Coronary artery (tissue), 2 donors: ENCODE results near the gene HECW1.

Experiments
- DNase-seq: peaks from one replicate; pipeline ENCODE4 v3.0.0-alpha.2; 2017; ENCODE audit warnings: low spot score
- H3K27ac ChIP-seq, 2 donors: fragments of 200-600 bp; sonication (generic); one replicate each; pipeline ENCODE4 v1.5.1; 2016 to 2019
- H3K4me3 ChIP-seq: fragments of 200-600 bp; sonication (generic); 2 replicates; pipeline ENCODE4 v1.5.1; 2016; ENCODE audit warnings: mild to moderate bottlenecking, moderate library complexity
- TF ChIP-seq, protein P1 (sequence below): fragments of 200-600 bp; sonication (generic); IDR thresholded peaks from one replicate; pipeline ENCODE4 v1.5.1; 2019; ENCODE audit warnings: antibody characterized with exemption

HECW1 gene

DNA sequence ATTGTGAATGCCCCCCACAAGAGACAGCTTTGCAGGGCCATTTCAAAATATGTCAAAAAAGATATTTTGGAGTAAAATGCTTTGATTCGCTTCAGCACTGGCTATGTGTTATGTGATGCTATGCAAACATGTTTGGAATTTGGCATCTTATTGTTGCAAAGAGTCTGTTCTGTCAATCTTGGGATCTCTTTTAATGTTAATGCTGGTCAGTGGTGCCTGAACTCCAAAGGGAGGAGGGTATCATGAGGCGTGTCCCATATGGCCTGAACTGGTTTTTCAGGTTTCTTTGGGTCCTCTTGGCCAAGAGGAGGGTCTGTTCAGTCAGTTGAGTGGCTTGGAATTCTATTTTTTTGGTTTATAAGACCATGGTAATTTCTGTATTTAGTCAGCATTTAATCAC is 81.4 kb downstream of the HECW1 start:
- DNase-seq, result no peak
- H3K27ac ChIP-seq, result no peak overlapping the region
- H3K4me3 ChIP-seq, result no peak overlapping the region
- TF ChIP-seq, protein P1, sequence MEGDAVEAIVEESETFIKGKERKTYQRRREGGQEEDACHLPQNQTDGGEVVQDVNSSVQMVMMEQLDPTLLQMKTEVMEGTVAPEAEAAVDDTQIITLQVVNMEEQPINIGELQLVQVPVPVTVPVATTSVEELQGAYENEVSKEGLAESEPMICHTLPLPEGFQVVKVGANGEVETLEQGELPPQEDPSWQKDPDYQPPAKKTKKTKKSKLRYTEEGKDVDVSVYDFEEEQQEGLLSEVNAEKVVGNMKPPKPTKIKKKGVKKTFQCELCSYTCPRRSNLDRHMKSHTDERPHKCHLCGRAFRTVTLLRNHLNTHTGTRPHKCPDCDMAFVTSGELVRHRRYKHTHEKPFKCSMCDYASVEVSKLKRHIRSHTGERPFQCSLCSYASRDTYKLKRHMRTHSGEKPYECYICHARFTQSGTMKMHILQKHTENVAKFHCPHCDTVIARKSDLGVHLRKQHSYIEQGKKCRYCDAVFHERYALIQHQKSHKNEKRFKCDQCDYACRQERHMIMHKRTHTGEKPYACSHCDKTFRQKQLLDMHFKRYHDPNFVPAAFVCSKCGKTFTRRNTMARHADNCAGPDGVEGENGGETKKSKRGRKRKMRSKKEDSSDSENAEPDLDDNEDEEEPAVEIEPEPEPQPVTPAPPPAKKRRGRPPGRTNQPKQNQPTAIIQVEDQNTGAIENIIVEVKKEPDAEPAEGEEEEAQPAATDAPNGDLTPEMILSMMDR, result no peak

DNA sequence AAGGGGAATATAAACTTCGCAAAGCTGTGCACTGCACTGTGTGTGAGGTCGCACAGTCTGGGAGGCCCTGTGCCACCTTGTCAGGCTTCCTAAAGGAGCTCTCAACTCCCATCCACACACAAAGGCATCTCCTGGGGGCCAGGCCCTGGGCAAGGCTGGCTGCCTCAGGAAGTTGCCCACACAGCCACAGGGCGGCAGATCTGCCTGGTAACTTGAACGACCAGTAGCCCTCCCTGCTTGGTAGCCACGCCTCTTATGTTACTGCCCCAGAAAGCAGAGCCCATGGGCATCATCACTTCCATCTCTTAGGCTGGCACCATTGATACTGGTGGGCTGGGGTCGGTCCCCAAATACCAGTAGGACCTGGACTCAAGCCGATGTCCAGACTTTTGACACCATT is 82.8 kb downstream of the HECW1 start:
- Histone ChIP-seq H3K27ac (no peak overlapping the region), H3K4me3 (no peak overlapping the region)
- no peak for DNase-seq
- TF ChIP-seq, protein P1, result no peak

DNA sequence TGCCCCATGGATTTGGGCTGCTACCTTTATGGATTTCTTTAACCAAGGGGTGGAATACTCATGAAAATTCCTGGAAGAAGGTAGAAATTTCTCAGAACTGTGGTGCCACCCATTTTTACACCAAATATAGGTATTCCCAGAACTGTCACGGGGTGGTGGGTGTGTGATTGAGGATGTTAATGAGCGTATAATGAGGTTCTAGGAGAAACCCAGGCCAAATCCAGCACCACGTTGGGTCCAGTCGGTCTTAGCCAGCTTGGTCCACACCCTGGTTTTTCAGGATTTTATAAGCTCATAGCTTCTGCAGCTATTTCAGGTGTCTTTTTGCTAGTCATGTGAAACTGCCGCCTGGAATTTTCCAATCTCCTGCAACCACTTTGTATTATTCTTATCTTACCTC is 83.3 kb downstream of the HECW1 start:
- TF ChIP-seq, protein P1, result no peak
- DNase-seq, result no peak
- Histone ChIP-seq H3K4me3 (no peak overlapping the region), H3K27ac (no peak overlapping the region)

DNA sequence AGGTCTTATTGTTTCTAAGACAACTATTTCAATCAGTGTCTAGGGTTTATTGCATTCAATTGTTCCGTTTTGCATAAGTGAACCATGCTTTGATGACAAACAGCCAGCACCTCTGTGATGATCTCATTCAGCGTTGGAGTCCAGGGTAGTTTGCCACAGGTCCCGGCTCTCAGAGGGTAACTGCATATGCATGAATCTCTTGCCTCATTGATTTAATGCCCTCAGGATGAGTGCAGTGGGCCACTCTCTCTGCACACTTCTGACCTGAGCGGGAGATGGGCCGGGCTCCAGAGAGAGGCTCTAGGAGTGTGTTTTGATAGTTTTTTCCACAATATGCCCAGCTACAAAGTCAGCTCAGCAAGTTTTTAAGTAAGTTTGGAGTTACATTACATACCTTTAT is 83.9 kb downstream of the HECW1 start:
- no peak for DNase-seq
- TF ChIP-seq, protein P1, result no peak
- no peak overlapping the region for H3K4me3 ChIP-seq
- no peak overlapping the region for H3K27ac ChIP-seq

DNA sequence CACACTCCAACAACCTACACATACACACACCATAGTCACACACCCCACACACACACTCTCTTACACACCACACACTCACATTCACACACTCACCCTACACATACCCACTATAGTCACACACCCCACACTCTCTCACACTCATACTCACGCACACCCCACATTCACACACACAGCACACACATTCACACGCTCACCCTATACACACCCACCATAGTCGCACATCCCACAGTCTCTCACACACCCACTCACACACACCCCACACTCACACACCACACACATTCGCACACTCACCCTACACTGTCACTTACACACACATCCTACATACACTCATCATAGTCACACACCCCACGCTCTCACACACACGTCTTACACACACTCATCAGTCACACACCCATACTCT is 85.6 kb downstream of the HECW1 start:
- Histone ChIP-seq H3K27ac (no peak overlapping the region), H3K4me3 (no peak overlapping the region)
- DNase-seq, result no peak
- TF ChIP-seq, protein P1, result no peak

DNA sequence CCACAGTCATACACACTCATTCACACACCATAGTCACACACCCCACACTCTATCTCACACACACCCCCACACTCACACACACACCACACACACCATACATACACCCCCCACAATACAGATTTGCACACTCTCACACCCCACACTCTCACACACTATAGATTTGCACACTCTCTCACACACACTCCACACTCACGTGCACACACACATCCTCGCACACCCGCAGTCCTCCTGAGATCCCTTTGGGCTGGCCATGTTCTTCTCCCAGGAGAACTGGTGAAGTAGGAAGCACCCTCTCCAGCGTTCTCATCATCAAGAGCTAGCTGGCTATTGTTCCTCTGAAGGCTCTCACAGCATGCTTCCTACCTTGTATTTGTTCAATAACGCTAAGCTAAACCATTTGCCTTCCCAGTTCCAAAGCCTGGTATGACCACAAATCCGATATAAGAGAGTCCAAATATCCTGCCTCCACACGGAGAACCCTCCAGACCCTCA is 86.2 kb downstream of the HECW1 start:
- Histone ChIP-seq H3K4me3 (no peak overlapping the region), H3K27ac (no peak overlapping the region)
- DNase-seq, result no peak
- TF ChIP-seq, protein P1, result no peak

DNA sequence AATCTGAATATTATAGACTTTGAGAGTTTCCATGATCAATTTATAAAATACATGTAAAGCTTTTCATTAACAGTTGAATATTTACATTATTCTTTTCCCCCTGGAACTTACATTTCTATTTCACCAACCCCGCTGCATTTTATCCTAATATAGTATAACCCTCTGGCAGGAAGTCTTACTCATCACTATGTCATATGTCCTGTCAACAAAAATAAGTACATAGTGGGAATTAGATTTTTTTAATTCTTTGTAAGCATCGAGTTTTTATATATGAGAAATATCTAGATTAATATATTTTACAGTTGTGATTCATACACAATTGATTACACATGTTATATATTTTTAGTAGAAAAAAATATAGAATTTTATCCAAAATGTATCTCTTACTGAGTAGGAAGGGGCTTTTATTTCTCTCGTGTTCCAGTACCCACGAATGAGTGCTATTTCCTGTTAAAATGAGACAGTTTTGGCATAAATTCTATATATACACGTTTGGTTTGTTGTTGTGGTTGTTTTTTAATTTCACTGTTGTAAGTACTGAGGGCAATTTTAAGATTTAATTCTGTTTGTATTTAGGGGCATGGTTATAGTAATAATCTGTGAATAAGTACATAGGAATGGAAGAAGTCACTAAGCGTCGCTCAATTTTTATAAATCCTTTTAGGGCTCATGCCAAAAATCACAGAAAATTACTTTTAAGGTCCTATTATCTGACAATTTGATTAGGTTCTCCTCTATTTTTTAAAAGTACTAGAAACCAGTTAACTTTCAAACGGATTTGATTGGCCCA is 87.1 kb downstream of the HECW1 start:
- H3K4me3 ChIP-seq, result no peak overlapping the region
- DNase-seq, result no peak
- TF ChIP-seq, protein P1, result no peak
- no peak overlapping the region for H3K27ac ChIP-seq
